DMS53 treated with DMSO at 0.1 percent for 48 hours (cell line): ENCODE results near the gene MRAS.
"Not testable (repeated sequence)": the region's sequence is repeated elsewhere in the genome, so short reads cannot be mapped to it uniquely, and the experiment has no call there.

Source experiments
- DNase-seq: peaks from one replicate; lab custom pipeline; 2025; ENCODE audit not compliant: unreplicated experiment; lab: John Stamatoyannopoulos, UW

MRAS gene

DNA sequence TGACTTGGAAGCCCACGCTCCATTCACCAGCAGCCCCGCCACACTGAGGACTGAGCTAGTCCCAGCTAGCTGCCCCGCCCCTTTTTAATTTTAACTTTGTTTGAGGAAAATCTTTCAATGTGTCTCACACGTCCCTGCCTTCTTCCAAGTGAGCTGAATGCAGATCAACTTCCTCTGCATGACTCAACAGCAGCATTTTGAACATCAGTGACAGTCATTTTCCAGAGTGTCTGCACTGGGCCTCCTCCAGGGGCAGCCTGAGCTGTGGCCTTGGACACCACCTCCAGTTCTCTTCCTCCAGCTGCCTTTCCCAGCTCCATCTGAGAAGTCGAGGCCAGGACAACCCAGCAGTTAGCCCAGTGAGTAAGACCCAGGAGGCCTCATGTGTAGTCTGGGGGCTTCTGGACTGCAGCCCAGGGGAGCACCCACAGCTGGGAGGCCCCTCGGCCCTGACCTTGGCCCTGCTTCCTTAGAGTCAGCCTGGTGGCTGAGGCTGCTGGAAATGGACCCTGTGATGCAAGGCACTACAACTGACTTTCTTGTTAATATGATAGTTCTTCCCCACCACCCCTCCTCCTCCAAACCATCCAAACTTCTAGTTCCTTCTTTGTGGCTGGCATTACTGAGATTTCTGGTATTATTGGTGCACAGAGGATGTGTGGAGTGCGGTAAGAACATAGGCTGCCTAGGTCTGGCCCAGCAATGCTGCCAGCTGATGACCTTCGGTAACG is 64.6 kb downstream of the MRAS start:
- DNase-seq = no peak

DNA sequence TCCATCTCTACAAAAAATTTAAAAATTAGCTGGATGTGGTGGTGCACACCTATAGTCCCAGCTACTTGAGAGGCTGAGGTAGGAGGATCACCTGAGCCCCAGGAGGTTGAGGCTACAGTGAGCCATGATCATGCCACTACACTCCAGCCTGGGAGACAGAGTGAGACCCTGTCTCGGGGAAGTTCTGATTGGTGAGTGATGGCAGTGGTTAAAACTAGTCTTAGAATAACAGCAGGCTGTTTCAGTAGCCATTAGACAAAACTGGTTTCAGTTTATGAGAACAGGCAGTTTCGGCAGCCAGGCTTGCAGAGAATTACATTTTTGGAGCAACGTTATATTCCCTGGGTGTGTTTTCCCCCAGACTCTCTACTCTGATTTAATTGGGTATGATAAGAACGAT is 67.9 kb downstream of the MRAS start:
- DNase-seq = not testable (repeated sequence)

DNA sequence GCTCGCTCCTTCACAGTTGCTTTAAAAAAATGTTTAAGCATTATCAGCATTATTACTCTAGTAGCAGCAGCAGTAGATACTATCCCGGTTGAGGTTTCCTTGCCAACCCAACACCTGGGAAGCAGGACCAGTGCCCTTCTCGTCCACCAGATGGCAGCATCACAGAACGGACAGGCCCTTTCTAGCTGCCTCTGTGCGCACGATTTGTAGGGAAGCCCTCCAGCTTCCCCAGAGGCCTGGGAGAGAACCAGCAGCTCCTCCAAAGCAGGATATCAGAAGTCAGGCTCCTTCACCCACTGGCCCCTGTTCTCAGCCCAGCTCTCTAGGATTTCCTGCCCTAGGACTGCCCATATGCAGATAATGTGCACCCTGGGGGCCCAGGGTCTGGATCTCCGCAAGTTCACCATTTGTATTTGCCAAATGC is 69.2 kb downstream of the MRAS start:
- DNase-seq = peak; percentile 49

DNA sequence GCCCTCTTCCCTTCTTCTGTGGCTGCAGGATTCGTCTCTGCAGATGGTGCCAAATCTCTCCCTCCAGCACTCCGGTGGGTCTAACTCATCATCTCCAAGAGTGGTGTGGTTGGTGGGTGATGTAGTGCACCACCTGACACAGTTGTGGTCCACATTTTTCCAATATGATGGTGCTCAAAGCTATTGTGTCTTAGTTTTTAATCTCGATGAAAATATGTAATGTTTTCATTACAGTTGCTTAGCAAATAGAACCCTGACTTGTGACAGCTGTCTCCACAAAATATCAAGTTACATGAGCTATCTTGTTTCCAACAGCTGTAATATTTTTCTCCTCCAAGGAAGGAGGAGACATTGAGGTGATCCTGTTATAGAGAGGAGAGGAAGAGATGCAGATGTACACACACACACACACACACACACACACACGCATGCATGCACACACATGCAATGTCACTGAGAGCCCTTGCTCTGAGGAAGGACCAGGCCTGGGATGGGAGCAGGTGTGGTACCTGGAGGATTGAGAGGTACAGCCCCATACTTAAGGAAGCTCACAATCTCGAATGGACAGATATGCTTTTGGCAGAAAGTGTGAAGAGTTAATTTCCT is 70.3 kb downstream of the MRAS start:
- DNase-seq = peak; percentile 52

DNA sequence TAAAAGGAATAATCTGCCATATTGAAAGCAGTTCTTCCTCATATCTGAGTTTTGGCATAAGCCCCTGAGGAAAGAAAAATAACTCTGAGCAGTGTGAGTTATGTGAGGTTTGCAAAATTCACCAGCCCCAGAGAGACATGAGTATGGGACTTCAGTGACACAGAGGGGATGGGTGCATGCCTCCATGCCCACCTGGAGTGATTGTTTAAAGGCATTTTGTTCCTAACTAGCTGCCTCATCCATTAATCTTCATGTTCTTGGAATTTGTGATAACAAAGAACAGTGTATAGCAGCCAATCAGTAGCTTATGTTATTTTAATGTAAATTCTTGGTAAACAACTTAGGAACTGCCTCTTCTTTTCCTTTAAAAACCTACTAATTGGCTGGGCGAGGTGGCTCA is 74.9 kb downstream of the MRAS start:
- DNase-seq = no peak

DNA sequence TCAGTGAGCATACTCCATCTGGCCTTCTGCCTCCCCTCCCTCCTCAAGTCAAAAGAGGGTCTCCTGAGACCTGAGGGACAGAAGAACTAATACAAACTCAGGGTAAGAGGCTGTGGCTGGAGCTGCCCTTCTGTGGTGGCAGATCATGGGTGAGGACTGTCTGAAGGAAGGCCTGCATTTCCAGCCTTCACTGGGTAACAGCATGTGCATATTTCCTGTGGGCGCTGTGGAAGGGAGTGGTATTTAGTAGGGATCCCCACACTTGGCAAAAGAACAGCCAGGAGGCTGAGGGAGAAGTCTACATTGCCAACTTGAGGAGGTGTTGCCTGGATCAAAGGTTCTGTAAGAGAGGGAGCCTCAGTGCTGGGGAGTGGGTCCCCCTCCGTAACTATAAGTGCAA is 75.9 kb downstream of the MRAS start:
- DNase-seq = no peak

DNA sequence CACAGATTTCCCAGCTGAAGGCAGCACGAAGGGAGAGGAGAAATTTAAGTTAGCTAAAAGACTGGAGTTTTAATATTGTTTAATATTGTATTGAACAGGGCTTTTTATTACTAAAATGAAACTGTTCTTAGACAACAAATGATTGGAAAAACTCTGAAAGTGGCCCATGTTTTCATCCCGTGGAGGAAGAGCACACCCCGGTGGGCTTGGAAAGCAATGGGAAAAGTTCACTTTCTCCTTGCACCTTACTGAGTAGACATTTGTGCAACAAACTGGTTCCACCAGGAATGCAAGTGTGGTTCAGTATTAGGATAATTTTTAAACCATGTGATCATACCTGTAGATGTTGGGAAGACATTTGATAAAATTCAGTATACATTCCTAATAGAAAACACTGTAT is 77.8 kb downstream of the MRAS start:
- no peak for DNase-seq

DNA sequence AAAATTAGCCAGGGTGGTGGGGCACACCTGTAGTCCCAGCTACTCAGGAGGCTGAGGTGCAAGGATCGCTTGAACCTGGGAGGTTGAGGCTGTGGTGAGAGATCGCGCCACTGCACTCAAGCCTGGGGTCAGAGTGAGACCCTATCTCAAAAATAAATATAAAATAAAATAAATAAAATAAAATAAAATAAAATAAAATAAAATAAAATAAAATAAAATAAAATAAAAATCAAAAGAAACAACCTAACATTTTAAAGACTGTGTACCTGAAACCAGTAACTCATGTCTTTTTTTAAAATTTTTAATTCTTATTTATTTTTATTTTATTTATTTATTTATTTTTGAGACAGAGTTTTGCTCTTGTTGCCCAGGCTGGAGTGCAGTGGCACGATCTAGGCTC is 78.4 kb downstream of the MRAS start:
- DNase-seq = not testable (repeated sequence)

DNA sequence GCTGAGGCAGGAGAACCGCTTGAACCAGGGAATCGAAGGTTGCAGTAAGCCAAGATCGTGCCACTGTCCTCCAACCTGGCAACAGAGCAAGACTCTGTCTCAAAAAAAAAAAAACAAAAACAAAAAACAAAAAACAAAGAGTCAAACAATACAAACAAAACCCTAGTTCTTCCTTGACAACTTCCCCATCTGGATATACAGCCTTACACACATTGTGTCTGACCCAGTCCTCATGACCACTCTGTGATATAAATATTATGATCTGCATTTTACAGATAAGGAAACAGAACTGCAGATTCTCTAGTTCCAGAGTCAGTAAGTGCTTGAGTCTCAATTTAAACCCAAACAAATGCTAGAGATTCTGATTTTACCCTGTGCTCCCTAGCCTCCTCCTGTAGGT is 81.3 kb downstream of the MRAS start:
- DNase-seq = no peak

DNA sequence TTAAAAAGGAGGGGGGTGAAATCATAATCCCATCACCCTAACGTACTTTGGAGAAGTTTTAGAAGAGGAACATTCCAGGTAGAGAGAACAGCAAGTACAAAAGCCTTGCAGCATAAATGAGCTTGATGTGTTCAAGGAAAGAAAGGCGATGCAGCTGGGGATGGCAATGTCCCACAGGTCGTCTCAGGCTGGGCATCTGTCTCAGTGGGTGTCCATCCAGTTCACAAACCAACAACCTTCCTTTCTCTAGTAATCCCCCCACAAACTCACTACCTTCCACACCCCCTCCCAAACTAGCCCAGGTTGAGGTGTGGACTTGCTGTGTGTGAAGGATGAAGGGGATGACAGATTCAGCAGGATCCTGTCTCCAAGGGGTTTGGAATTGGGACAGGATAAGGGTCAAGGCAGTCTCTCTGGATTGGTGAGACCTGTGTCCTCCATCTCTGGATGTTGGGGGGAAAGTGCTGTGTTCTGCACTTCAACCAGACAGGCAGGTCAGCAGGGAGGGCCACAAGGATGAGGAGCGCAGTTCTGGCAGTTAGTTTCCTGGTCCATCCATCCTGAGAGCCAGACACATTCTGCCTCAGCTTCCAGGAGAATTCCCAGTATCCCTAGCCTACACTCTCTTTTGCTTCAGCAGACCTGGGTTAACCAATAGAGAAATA is 84.3 kb downstream of the MRAS start:
- no peak for DNase-seq

DNA sequence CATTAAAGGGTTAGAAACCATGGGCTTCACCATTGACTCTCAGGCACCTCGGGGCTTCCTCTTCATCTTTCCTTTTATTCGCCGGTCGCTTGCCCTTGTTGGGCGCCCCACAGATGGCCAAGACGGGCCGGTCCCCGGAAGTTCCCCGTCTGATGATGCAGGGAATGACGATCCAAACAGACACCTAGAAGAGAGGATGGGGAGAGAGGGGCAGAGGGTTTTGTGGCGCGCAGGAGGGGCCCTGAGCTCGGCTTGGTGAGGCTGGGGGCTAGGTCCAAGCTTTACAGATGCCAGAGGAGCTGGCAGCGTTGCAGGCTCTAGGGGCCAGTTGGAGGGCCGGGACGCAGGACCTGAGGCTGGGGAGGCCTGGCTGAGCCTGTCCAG is 85.5 kb downstream of the MRAS start:
- DNase-seq = no peak

DNA sequence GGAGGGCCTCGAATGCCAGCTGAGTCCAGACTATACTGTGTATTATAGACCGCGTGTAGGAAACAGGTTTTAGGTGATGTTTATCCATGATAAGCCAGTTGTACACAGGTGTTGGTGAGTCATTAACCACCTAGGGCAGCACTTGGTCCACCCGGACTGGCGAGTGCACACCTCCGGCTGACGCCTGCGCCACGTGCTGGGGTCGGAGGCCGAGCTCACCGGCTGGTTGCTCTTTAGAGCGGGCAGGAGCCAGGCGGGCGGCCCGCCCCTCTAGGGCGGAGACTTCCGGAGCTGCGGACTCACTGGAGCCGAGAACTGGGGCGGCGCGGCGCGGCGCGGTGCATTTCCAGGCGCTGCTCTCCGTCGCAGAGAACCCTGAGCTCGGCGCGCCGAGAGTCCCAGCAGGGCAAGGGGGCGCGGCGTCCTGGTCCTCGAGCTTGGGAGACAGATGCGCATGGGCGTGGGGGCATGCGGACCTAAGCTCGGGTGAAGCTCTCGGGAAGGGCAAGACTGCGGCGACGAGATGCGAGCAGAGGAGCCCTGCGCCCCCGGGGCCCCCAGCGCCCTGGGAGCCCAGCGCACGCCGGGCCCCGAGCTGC is 86.0 kb downstream of the MRAS start, which contains the start of gene ESYT3:
Gene ESYT3 (plus strand): TSS at position 341 of the 599 bp plus-strand sequence. CDS start 183 bp downstream, at position 524.
- DNase-seq = peak; percentile 80

DNA sequence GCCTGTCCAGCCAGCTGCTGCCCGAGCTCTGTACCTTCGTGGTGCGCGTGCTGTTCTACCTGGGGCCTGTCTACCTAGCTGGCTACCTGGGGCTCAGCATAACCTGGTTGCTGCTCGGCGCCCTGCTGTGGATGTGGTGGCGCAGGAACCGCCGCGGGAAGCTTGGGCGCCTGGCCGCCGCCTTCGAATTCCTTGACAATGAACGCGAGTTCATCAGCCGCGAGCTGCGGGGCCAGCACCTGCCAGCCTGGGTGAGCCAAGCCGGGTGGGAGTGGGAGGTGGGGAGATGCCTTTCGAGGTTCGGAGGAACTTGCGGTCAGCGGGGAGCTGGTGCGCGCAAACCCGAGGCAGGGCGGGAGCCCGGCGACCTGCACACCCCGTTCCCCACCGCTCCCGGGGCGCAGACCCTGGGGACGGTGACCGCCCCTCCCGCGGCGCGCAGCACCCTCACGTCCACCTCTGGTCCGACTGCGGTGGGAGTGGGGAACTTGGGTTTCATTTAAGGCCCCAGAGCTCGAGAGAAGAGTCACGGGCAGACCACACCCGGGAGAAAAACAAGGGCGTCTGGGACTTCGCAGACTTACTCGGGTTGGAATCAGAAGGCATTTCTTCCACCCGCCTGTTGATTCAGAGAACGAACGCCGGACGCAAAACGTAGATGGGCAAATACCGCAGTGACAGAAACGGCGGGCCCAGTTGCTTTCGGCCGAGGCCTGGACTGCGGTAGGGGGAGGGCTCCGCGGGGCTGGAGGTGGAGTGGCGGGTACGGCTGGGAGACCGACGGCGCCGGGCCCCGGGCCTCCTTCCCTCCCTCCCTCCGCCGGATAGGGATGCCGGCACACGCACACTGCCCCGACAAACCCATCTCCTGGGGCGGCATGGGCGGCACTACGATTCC is 86.7 kb downstream of the MRAS start:
- peak; percentile 15 for DNase-seq

DNA sequence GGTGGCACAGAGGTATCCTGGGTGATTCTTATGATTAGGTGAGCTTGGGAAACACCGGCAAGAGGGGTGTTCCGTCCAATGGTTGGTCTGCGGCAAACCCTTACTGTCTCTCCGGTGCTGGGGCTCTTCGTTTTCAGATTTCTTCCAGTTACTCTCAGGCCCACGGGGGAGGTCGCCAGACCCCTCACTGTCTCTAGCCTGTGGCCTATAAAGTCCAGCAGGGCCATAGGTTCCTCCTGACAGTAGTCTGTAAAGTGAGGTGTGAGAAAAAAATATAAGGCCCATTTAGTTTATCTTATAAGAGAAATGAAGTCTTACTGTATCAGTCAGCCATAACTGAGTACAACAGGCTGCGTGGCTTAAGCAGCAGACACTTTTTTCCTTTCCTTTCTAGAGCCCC is 87.5 kb downstream of the MRAS start:
- DNase-seq = no peak

DNA sequence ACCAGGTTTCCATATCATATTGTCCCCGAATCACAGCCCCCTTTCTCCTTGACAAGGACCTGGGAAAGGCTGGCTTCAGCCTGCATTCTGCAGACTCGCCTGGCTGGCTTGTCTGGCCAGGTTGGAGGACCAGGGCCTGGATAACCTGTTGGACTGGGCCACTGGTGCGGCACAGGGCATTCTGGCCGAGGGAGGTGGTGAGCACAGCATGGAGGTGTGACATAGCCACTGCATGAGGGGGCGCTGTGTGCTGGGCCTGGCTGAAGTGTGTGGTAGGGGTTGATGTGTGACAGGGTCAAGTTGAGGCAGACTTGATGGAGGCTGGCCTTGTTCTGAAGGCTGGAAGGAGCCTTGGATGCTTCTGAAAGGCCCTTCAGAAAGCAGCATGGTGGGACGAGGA is 88.9 kb downstream of the MRAS start:
- DNase-seq = no peak

DNA sequence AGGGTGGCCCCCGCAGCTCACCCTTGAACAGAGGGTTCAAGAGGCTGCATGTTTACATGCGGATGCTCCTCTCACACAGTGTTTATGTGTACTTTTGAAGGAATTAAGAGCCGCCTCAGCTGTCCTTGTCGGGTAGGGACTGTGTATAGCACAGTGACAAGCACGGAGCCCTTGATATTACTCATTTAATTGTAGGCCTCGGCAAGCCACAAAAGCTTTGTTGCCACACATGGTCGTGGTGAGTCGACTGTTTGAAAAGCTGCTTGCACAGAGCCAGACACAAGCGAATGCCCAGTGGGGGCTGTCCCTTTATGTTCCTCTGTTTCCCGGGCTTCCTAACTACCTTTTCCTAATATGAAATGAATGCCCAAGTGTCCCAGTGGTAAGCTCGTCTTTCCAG is 90.5 kb downstream of the MRAS start:
- DNase-seq = no peak

DNA sequence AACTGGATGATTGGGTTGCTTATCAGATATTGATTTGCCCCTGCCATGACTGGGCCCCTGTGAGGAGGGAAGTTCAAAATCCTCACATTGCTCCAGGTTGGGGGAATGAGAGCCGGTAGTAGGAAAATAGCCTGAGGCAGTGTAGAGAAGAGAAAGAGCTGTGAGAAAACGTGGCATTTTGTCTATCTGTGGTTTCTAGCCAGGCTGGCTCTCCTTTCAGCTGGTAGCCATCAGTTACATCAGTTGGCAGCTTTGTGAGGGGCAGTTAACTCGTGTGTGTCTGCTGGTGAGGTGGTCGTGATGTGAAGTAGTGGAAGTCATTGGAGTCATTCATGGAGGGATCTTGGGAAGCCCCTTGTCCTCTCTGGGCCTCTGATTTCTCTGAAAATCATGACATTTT is 91.3 kb downstream of the MRAS start:
- no peak for DNase-seq

DNA sequence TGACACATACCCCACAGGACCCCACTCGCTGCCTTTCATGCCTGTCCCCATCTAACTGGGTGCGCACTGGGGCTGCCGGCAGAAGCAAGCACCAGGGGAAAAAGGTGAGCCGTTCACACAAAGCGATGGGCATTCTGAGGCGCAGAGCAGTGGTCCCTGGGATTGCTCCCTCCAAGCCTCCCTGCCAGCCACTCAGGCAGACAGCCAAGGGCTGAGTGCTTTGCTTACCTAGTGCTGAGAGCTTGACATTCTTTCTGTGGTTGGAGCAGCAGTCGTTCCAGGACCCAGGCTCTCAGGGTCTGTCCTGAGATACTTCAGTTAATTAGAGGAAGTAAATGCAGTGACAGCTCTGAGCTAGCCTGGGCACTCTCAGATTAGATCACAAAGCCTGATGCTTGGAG is 91.7 kb downstream of the MRAS start:
- DNase-seq = no peak

DNA sequence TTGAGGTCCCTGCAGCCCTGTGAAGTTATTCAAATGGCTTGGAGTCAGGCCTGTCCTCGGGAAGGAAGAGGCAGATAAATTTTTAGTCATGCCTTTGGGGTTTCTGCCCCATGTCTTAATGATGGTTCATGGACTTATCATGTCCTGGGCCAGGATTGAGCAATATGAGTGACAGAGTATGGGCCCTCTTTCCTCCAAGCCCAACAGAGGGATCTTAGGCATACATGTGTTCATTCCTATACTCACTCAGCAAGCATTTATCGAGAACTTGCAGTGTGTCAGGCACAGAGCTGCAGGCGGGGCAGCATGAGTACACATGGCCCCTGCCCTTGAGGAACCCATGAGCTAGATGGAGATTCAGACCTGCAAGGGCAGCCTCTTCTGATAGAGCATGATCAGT is 92.2 kb downstream of the MRAS start:
- DNase-seq = no peak

DNA sequence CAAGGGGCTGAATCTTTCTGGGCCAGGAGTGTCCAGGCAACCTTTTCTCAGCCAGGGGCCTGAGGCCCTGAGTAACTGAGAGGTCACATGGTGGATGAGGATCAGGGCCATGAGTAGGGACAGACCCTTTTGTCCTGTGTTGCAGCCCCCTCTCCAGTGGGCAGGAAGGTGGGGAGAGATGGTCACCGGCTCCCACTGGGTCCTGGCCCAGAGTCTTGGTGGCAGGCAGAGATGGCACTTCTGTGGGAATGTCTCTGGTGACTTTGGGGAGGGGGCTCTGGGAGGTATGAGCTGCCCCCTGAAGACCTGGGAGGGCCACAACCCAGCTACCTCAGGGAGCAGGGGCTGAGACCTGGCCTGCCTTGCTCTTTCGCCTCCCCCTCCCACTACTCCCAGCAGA is 92.9 kb downstream of the MRAS start:
- DNase-seq = no peak

DNA sequence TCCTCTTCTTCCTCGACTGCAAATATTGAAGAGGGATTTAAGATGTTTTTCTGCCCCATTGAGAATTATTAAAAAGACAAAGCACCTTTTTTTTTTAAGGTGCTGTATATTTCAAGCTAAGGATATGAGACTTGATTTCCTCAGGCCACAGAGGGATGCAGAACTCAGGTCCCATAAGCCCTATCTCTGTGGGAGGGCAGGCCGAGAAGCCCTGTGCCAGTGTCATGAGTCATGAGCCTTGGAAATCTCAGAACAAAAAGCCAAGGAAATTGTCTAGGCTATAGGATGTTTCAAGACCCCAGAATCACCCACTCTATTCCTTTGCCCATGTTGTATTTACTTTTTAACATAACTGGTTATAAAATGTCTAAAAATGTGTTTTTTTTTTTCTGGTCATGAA is 93.4 kb downstream of the MRAS start:
- no peak for DNase-seq
